Neural cell (in vitro differentiated cells): ENCODE results near the gene ZNF692. TPM values are rescaled to one million over a fixed set of nuclear protein-coding genes. Genes with fewer than 3 reads are reported as not detected.

Experiments used
- H2AFZ ChIP-seq: fragments of 200-600, 300-800 bp; sonication (generic), shearing (Covaris generic); 2 replicates; pipeline ENCODE4 v1.6.0; 2014; ENCODE audit warnings: low read depth, mild to moderate bottlenecking, antibody characterized with exemption, low read length, moderate library complexity
- H3F3A ChIP-seq: fragments of 200-600 bp; shearing (Covaris generic); 2 replicates; pipeline ENCODE4 v1.6.1; 2016; ENCODE audit warnings: mild to moderate bottlenecking, moderate library complexity, mixed read lengths, antibody characterized with exemption, low read length; ENCODE audit not compliant: insufficient read depth, poor library complexity, severe bottlenecking
- H3K27ac ChIP-seq: fragments of 200-600, 300-800 bp; sonication (generic), shearing (Covaris generic); 2 replicates; pipeline ENCODE4 v1.5.1; 2014; ENCODE audit warnings: mild to moderate bottlenecking, low read length, moderate library complexity
- H3K27me3 ChIP-seq: fragments of 300-800, 200-600 bp; sonication (generic), shearing (Covaris generic); 2 replicates; pipeline ENCODE4 v1.6.0; 2014; ENCODE audit warnings: mild to moderate bottlenecking, low read depth, low read length, moderate library complexity; ENCODE audit not compliant: insufficient read depth
- H3K36me3 ChIP-seq: fragments of 300-800, 200-600 bp; sonication (generic), shearing (Covaris generic); 2 replicates; pipeline ENCODE4 v1.5.1; 2014; ENCODE audit warnings: mild to moderate bottlenecking, antibody characterized with exemption, low read length, moderate library complexity; ENCODE audit not compliant: insufficient read depth
- H3K4me2 ChIP-seq: fragments of 300-800, 200-600 bp; sonication (generic), shearing (Covaris generic); 2 replicates; pipeline ENCODE4 v1.6.0; 2014; ENCODE audit warnings: mild to moderate bottlenecking, low read length
- H3K4me3 ChIP-seq: fragments of 300-800, 200-600 bp; sonication (generic), shearing (Covaris generic); 2 replicates; pipeline ENCODE4 v1.5.1; 2014; ENCODE audit warnings: mild to moderate bottlenecking, low read length, moderate library complexity
- H3K79me2 ChIP-seq: fragments of 200-600 bp; shearing (Covaris generic); replicated peaks from 2 replicates; pipeline ENCODE4 v1.6.0; 2014; ENCODE audit warnings: mild to moderate bottlenecking, low read length, moderate library complexity; ENCODE audit not compliant: insufficient read depth
- H3K9ac ChIP-seq: fragments of 300-800, 200-600 bp; sonication (generic), shearing (Covaris generic); 2 replicates; pipeline ENCODE4 v1.6.1; 2016; ENCODE audit warnings: mild to moderate bottlenecking, low read length, mixed read lengths
- H3K9me2 ChIP-seq: fragments of 200-600 bp; shearing (Covaris generic); 2 replicates; pipeline ENCODE4 v1.6.1; 2016; ENCODE audit warnings: mild to moderate bottlenecking, low read length, mixed read lengths; ENCODE audit not compliant: insufficient read depth
- H3K9me3 ChIP-seq: fragments of 200-600, 300-800 bp; sonication (generic), shearing (Covaris generic); 2 replicates; pipeline ENCODE4 v1.6.1; 2016; ENCODE audit warnings: mild to moderate bottlenecking, mixed run types, low read length, moderate library complexity, mixed read lengths
- H4K20me1 ChIP-seq: fragments of 200-600 bp; shearing (Covaris generic); 2 replicates; pipeline ENCODE4 v1.6.1; 2016; ENCODE audit warnings: mild to moderate bottlenecking, mixed run types; ENCODE audit not compliant: insufficient read depth
- EP300 ChIP-seq: fragments of 450-650 bp; conservative IDR thresholded peaks from 2 replicates; pipeline ENCODE4 v1.6.1; 2014; ENCODE audit warnings: antibody characterized with exemption, mild to moderate bottlenecking, moderate library complexity; ENCODE audit not compliant: poor library complexity, severe bottlenecking
- EZH2 ChIP-seq: fragments of 200-600, 300-800 bp; shearing (Covaris generic), sonication (generic); IDR thresholded peaks from 2 replicates; pipeline ENCODE4 v1.6.1; 2014; ENCODE audit warnings: antibody characterized with exemption, low read length, borderline replicate concordance, mild to moderate bottlenecking; ENCODE audit not compliant: insufficient read depth, poor library complexity, severe bottlenecking
- MXI1 ChIP-seq: fragments of 450-650 bp; conservative IDR thresholded peaks from 2 replicates; pipeline ENCODE4 v1.6.1; 2014; ENCODE audit warnings: antibody characterized with exemption, mild to moderate bottlenecking; ENCODE audit not compliant: poor library complexity, severe bottlenecking
- POLR2AphosphoS5 ChIP-seq: IDR thresholded peaks from 2 replicates; pipeline ENCODE4 v1.6.1; 2012
- RAD21 ChIP-seq: fragments of 450-650 bp; conservative IDR thresholded peaks from 2 replicates; pipeline ENCODE4 v1.6.1; 2014; ENCODE audit warnings: antibody characterized with exemption, mild to moderate bottlenecking, moderate library complexity
- SMC3 ChIP-seq: fragments of 450-650 bp; conservative IDR thresholded peaks from 2 replicates; pipeline ENCODE4 v1.6.1; 2014; ENCODE audit warnings: antibody characterized with exemption, mild to moderate bottlenecking, moderate library complexity; ENCODE audit not compliant: poor library complexity
- TAF1 ChIP-seq: IDR thresholded peaks from 2 replicates; pipeline ENCODE4 v1.6.1; 2012; ENCODE audit warnings: low read depth
- polyA plus RNA-seq: library from polyadenylated mRNA; depleted of rRNA; stranded (reverse); fragments of >200 nt; gene quantifications from 2 replicates; pipeline ENCODE4 v1.2.3, GENCODE V29; 2014
- TF ChIP-seq, protein P1 (sequence below): fragments of 450-650 bp; IDR thresholded peaks from 2 replicates; pipeline ENCODE4 v1.5.1; 2014; ENCODE audit warnings: antibody characterized with exemption, mild to moderate bottlenecking, moderate library complexity; ENCODE audit not compliant: poor library complexity, severe bottlenecking
- TF ChIP-seq, protein P2 (sequence below): IDR thresholded peaks from 2 replicates; pipeline ENCODE4 v1.6.1; 2012; ENCODE audit warnings: borderline replicate concordance

ZNF692 gene
- polyA plus RNA-seq, 1 donor from 2014 or later: 183 TPM

DNA sequence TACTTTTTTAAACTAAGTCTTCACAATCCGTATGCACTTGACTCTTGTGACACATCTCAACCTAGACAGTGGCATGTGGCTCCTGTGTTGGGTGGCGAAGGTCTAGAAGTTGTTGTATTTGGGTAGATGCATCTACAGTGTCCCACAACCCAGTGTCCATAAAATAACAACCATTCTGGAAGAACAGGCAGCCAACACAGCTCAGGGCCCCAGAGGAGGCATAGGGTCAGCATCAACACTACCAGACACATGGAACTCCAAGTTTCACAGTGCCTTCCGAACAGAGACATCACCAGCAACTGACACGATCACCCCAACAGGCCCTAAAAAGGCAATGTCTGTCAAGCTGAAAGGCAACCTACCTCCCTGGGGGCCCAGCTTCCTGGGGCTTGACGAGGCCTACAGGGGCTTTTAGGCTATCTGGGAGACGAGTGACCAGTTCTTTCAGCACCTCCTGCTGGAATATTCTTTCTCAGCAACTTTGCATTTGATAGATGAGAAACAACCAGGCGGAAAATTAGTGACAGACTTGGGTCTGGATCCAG is 38.8 kb downstream of the ZNF692 start:
- H4K20me1 ChIP-seq: no peaks in the 10 kb centered on the region
- no peak overlapping the region for H3K4me2 ChIP-seq
- no peaks in the 10 kb centered on the region for H3K9me2 ChIP-seq
- H3F3A ChIP-seq: no peaks in the 10 kb centered on the region
- H3K27me3 ChIP-seq: no peaks in the 10 kb centered on the region
- no peak overlapping the region for H3K9ac ChIP-seq
- H3K9me3 ChIP-seq: no peaks in the 10 kb centered on the region
- H3K4me3 ChIP-seq: no peak overlapping the region
- H3K36me3 ChIP-seq: no peaks in the 10 kb centered on the region
- H3K79me2 ChIP-seq: peaks cover 38% of the 10 kb centered on the region
- no peak for TF ChIP-seq TAF1
- H2AFZ ChIP-seq: no peak overlapping the region
- no peak overlapping the region for H3K27ac ChIP-seq

DNA sequence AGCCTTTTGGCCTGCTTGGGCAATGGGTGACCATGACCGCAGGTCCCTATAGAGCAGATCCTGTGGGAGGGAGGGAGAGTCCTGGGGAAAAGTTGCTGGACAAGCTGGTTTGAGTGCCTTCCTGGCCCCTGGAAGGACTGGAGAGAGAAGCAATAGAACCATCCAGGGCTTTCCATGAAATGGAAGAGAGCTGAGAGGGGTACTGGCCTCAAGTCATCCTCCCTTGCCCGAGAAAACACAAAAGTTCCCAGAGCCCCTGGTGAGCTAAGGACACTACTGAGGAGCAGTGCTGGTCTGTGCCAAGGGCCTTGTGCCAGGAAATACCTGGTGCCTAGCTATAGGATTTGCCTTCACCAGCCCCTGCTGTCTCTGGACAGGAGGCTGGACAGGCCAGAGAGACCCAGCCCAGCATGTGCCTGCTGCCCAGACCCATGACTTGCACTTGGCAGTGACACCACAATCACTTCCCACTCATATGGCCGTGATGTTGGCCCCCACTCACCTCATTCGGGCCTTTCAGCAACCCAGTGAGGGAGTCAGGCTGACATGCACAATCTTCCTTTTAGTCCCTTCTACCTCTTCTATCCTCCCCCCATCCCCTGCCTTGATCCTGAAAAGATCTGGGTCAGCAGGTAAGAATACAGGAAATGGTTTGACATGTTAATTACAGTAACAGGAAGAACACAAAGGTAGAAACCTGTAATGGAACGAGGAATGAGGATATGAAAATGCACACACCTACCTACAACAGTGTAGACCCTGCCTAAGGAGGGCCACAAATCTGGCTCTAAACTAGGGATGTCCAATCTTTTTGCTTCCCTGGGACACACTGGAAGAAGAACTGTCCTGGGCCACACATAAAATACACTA is 40.1 kb downstream of the ZNF692 start:
- Histone ChIP-seq H3K9me2 (no peaks in the 10 kb centered on the region), H3K27ac (no peak overlapping the region), H3K27me3 (no peaks in the 10 kb centered on the region), H3K4me3 (no peak overlapping the region), H2AFZ (no peak overlapping the region), H3K4me2 (no peak overlapping the region), H3F3A (no peaks in the 10 kb centered on the region), H3K9me3 (no peaks in the 10 kb centered on the region), H3K79me2 (peaks cover 24% of the 10 kb centered on the region), H3K36me3 (no peaks in the 10 kb centered on the region), H3K9ac (no peak overlapping the region), H4K20me1 (no peaks in the 10 kb centered on the region)
- TF ChIP-seq POLR2AphosphoS5 (no peak), TAF1 (no peak), SMC3 (no peak), EP300 (no peak), RAD21 (no peak), EZH2 (no peak), MXI1 (no peak)
- TF ChIP-seq, protein P1, sequence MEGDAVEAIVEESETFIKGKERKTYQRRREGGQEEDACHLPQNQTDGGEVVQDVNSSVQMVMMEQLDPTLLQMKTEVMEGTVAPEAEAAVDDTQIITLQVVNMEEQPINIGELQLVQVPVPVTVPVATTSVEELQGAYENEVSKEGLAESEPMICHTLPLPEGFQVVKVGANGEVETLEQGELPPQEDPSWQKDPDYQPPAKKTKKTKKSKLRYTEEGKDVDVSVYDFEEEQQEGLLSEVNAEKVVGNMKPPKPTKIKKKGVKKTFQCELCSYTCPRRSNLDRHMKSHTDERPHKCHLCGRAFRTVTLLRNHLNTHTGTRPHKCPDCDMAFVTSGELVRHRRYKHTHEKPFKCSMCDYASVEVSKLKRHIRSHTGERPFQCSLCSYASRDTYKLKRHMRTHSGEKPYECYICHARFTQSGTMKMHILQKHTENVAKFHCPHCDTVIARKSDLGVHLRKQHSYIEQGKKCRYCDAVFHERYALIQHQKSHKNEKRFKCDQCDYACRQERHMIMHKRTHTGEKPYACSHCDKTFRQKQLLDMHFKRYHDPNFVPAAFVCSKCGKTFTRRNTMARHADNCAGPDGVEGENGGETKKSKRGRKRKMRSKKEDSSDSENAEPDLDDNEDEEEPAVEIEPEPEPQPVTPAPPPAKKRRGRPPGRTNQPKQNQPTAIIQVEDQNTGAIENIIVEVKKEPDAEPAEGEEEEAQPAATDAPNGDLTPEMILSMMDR: no peak
- TF ChIP-seq, protein P2, sequence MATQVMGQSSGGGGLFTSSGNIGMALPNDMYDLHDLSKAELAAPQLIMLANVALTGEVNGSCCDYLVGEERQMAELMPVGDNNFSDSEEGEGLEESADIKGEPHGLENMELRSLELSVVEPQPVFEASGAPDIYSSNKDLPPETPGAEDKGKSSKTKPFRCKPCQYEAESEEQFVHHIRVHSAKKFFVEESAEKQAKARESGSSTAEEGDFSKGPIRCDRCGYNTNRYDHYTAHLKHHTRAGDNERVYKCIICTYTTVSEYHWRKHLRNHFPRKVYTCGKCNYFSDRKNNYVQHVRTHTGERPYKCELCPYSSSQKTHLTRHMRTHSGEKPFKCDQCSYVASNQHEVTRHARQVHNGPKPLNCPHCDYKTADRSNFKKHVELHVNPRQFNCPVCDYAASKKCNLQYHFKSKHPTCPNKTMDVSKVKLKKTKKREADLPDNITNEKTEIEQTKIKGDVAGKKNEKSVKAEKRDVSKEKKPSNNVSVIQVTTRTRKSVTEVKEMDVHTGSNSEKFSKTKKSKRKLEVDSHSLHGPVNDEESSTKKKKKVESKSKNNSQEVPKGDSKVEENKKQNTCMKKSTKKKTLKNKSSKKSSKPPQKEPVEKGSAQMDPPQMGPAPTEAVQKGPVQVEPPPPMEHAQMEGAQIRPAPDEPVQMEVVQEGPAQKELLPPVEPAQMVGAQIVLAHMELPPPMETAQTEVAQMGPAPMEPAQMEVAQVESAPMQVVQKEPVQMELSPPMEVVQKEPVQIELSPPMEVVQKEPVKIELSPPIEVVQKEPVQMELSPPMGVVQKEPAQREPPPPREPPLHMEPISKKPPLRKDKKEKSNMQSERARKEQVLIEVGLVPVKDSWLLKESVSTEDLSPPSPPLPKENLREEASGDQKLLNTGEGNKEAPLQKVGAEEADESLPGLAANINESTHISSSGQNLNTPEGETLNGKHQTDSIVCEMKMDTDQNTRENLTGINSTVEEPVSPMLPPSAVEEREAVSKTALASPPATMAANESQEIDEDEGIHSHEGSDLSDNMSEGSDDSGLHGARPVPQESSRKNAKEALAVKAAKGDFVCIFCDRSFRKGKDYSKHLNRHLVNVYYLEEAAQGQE: no peak
